WERI-Rb-1 (cell line): ENCODE measurements around the gene POLR3C.

Experiments
- DNase-seq: peaks from one replicate; pipeline ENCODE4 v3.0.0-alpha.2; 2020
- H3K27ac ChIP-seq: fragments of 250-450 bp; sonication (Bioruptor Pico); 2 replicates; pipeline ENCODE4 v1.5.1; 2020; ENCODE audit warnings: mild to moderate bottlenecking, moderate library complexity
- H3K27me3 ChIP-seq: fragments of 250-450 bp; sonication (Bioruptor Pico); 2 replicates; pipeline ENCODE4 v1.5.1; 2021; ENCODE audit warnings: mild to moderate bottlenecking, low read depth, moderate library complexity; ENCODE audit not compliant: insufficient read depth, severe bottlenecking
- H3K36me3 ChIP-seq: fragments of 250-450 bp; sonication (Bioruptor Pico); 2 replicates; pipeline ENCODE4 v1.5.1; 2020; ENCODE audit warnings: mild to moderate bottlenecking, moderate library complexity
- H3K4me3 ChIP-seq: 2 replicates; pipeline ENCODE4 v1.5.1; 2011; ENCODE audit warnings: low read depth, mild to moderate bottlenecking, control low read depth, low read length
- H3K9me3 ChIP-seq: fragments of 250-450 bp; sonication (Bioruptor Pico); 2 replicates; pipeline ENCODE4 v1.5.1; 2021; ENCODE audit warnings: mild to moderate bottlenecking, moderate library complexity; ENCODE audit not compliant: severe bottlenecking
- CTCF ChIP-seq: IDR thresholded peaks from 2 replicates; pipeline ENCODE4 v1.5.1; 2011; ENCODE audit warnings: low read depth, mild to moderate bottlenecking, control low read depth, inconsistent platforms, low read length

Gene POLR3C

GRCh38 chr1:145849356-145850160, 25.6 kb downstream of the POLR3C start:
- peak; percentile 90 for TF ChIP-seq CTCF
- H3K27me3 ChIP-seq: no peaks in the 10 kb centered on the region
- no peak overlapping the region for H3K27ac ChIP-seq
- H3K4me3 ChIP-seq: no peak overlapping the region
- no peaks in the 10 kb centered on the region for H3K9me3 ChIP-seq
- DNase-seq: peak; percentile 47
- H3K36me3 ChIP-seq: peaks cover 69% of the 10 kb centered on the region

GRCh38 chr1:145855426-145855948, 31.5 kb downstream of the POLR3C start:
- TF ChIP-seq CTCF: peak; percentile 47
- Histone ChIP-seq H3K9me3 (no peaks in the 10 kb centered on the region), H3K36me3 (peaks cover 63% of the 10 kb centered on the region), H3K4me3 (no peak overlapping the region), H3K27ac (no peak overlapping the region), H3K27me3 (no peaks in the 10 kb centered on the region)
- DNase-seq: peak; percentile 56

- H3K36me3 ChIP-seq: peaks cover 46% of the 10 kb centered on the region
- no peak for TF ChIP-seq CTCF
- DNase-seq: peak; percentile 93
- H3K9me3 ChIP-seq: no peaks in the 10 kb centered on the region
- peak overlapping the region; percentile 94 for H3K4me3 ChIP-seq
- peak overlapping the region; percentile 40 for H3K27ac ChIP-seq
- no peaks in the 10 kb centered on the region for H3K27me3 ChIP-seq
These were observed 33.2 kb downstream of the POLR3C start for GRCh38 chr1:145857170-145857569.

- Histone ChIP-seq H3K27ac (peak overlapping the region; percentile 92), H3K36me3 (peaks cover 35% of the 10 kb centered on the region), H3K9me3 (no peaks in the 10 kb centered on the region), H3K27me3 (no peaks in the 10 kb centered on the region), H3K4me3 (peak overlapping the region; percentile 94)
- DNase-seq: peak; percentile 85
- TF ChIP-seq CTCF: peak; percentile 34; the same call in 1 of the 2 replicates
These were observed 34.4 kb downstream of the POLR3C start for GRCh38 chr1:145858238-145858900.

GRCh38 chr1:145858901-145859490, 35.0 kb downstream of the POLR3C start, which contains the start of gene PIAS3:
Gene PIAS3 (minus strand): TSS chr1:145859081. CDS start chr1:145858990, 91 bp downstream.
- H3K9me3 ChIP-seq: no peaks in the 10 kb centered on the region
- H3K27ac ChIP-seq: peak within 1 kb of the TSS; percentile 92
- no peak for TF ChIP-seq CTCF
- peak within 1 kb of the TSS; percentile 94 for H3K4me3 ChIP-seq
- peak; percentile 100 for DNase-seq
- no peaks in the 10 kb centered on the region for H3K27me3 ChIP-seq
- H3K36me3 ChIP-seq: peaks cover 29% of the 10 kb centered on the region
